ENCODE results near the gene CACNA1G.

The CACNA1G gene

DNA sequence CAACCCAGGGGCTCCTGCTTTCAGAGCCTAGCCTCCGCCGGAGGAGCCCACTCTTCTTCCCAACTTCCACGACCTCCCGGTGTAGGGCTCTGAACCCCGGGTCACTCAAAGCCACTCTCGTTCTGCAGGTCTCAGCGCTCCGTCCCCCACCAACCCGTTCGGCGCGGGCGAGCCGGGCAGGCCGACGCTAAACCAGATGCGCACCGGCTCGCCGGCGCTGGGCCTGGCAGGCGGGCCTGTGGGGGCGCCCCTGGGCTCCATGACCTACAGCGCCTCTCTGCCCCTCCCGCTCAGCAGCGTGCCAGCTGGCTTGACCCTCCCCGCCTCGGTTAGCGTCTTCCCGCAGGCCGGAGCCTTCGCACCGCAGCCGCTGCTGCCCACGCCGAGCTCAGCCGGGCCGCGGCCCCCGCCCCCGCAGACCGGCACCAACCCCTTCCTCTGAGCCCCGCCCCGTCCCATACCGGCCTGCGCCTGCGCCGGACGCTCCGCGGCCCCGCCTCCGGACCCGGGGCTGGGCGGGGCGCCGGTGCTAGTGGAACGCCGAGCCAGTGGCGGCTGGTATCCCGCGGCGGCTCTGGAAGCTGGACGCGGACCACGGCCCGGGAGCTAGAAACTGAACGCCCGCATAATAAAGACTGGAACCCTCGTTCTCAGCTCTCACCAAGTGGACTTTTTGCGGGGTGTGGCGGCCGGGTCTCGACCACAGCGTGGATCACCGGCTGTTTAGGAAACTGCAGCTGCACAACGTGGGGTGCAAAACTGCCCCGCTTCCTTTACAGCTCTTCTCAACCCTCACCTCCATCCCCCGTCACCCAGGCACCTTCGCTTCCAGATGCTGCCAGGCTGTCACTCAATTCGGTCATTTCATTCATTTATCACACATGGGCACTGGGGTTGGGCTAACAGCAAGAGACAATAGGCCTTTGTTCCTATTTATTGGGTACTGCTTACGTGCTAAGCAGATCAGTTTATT is 18.5 kb upstream of the CACNA1G start:
- no peaks in the 10 kb centered on the region for H3K36me3 ChIP-seq
- TF ChIP-seq, protein P1, sequence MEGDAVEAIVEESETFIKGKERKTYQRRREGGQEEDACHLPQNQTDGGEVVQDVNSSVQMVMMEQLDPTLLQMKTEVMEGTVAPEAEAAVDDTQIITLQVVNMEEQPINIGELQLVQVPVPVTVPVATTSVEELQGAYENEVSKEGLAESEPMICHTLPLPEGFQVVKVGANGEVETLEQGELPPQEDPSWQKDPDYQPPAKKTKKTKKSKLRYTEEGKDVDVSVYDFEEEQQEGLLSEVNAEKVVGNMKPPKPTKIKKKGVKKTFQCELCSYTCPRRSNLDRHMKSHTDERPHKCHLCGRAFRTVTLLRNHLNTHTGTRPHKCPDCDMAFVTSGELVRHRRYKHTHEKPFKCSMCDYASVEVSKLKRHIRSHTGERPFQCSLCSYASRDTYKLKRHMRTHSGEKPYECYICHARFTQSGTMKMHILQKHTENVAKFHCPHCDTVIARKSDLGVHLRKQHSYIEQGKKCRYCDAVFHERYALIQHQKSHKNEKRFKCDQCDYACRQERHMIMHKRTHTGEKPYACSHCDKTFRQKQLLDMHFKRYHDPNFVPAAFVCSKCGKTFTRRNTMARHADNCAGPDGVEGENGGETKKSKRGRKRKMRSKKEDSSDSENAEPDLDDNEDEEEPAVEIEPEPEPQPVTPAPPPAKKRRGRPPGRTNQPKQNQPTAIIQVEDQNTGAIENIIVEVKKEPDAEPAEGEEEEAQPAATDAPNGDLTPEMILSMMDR (IDR thresholded peaks at IDR 0.05; ENCODE audit: low read depth, low read length), result peak; percentile 48
- DNase-seq, result peak; percentile 93
- H3K4me3 ChIP-seq (ENCODE audit: low read depth, low read length), result peak overlapping the region; percentile 70
- H3K9me3 ChIP-seq (ENCODE audit: severe bottlenecking), result no peaks in the 10 kb centered on the region
- H3K27me3 ChIP-seq (ENCODE audit: insufficient read depth, low read depth, severe bottlenecking), result no peaks in the 10 kb centered on the region
- H3K27ac ChIP-seq, result peak overlapping the region; percentile 62

DNA sequence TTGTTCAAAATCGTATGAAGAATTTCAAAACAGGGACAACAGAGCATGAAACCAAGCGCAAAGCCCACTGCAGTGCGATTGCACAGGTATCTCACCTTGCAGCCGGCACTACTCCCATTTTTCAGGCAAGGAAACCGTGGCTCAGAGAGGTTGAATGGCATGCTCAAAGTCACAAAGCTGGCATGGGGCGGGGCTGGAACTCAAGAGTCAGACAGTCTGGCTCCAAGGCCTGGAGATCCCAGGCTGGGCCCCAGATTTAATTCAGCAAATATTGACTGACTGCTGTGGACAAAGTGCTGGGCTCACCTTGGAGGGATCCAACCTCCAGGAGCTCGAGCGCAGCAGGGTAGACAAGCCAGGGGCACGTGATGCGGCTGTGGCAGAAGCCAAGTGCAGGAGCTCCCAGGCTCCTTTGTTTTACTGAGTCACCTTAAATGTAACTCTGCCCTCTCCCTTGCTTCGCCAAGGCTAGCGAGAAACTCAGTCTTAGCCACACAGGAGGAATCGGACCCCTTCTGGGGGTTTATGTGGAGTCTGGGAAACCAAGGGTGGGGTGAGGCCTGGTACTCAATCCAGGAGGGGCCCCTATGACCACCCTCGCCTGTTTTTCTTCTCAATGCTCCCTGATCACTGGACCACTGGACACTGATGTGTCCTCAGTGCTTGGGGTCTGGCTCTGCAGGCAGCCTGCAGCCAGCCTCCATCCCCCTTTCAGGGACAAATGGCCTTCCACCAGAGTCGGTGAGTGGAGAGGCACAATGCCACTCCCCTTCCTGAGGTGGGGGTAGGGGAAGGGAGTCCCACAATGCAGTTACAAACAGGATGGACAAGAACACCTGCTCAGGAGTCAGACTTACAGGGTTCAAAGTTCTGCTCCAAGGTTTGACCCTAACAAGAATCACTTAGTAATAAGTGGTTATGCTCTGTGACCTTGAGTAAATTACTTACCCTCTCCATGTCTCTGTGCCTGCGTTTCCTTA is 17.4 kb upstream of the CACNA1G start:
- Histone ChIP-seq H3K4me3 (ENCODE audit: low read depth, low read length) (peak overlapping the region; percentile 70), H3K27ac (peak overlapping the region; percentile 62)
- peak; percentile 79 for DNase-seq

DNA sequence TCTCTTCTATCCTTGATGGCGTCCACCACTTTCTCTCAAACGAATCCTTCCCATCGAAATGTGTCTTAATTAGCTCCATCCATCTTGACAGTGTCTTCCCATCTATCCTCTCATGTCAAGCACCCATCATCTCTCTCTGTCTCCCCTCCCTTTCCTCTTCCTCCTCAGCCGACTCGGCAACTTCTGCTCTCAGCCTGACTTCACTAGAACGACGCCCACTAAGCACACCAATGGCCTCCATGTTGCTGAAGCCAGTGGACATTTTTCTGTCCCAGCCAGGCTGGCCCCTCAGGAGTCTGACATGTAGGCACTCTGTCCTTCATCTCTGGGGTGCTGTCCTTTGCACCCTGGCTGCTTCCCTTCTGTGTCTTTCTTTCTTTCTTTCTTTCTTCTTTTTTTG is 16.0 kb upstream of the CACNA1G start:
- Histone ChIP-seq H3K4me3 (ENCODE audit: low read depth, low read length) (no peak overlapping the region), H3K9me3 (ENCODE audit: severe bottlenecking) (no peaks in the 10 kb centered on the region), H3K36me3 (no peaks in the 10 kb centered on the region), H3K27ac (no peak overlapping the region), H3K27me3 (ENCODE audit: insufficient read depth, low read depth, severe bottlenecking) (no peaks in the 10 kb centered on the region)
- TF ChIP-seq, protein P1 (IDR thresholded peaks at IDR 0.05; ENCODE audit: low read depth, low read length), result no peak
- DNase-seq, result no peak

More for the DNA sequence above, 17.4 kb upstream of the CACNA1G start:
- H3K9me3 ChIP-seq (ENCODE audit: severe bottlenecking), result no peaks in the 10 kb centered on the region
- TF ChIP-seq, protein P1 (IDR thresholded peaks at IDR 0.05; ENCODE audit: low read depth, low read length), result no peak
- no peaks in the 10 kb centered on the region for H3K27me3 ChIP-seq (ENCODE audit: insufficient read depth, low read depth, severe bottlenecking)
- no peaks in the 10 kb centered on the region for H3K36me3 ChIP-seq

DNA sequence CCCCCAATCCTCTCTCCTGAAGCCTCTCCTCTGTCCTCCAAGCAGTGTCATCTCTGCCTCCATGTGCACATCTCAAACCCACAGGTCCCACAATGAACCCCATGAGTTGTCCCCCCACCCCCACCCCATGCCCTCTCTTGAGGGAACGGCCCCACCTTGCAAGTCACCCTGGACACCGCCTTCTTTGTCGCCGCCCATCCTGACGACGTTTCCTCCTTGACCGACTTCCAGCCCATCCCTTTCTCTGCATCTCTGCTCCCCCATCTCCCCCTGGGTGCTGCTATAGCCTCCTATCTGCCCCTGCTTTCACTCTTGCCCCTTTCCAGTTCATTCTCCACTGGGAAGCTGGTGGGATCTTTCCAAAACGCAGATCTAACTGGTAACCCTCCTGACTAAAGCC is 15.2 kb upstream of the CACNA1G start:
- TF ChIP-seq, protein P1 (IDR thresholded peaks at IDR 0.05; ENCODE audit: low read depth, low read length), result no peak
- Histone ChIP-seq H3K4me3 (ENCODE audit: low read depth, low read length) (no peak overlapping the region), H3K9me3 (ENCODE audit: severe bottlenecking) (no peaks in the 10 kb centered on the region), H3K36me3 (peaks cover 2% of the 10 kb centered on the region), H3K27ac (no peak overlapping the region), H3K27me3 (ENCODE audit: insufficient read depth, low read depth, severe bottlenecking) (no peaks in the 10 kb centered on the region)
- DNase-seq, result no peak

DNA sequence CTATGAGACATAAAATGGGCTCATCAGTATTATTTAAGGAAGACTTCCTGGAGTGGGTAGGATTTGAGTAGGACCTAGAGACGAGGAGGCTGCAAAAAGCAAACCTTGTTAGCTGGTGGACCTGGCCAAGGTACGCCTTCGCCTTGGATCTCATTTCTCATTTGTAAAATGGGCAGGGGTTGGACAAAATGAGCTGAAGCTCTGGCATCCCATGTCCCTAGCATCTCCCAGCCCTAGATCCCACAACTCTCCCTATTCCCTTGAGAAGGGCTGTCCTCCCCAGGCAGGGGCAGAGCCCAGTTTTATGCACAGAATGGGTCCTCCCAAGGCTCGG is 13.8 kb upstream of the CACNA1G start:
- DNase-seq, result no peak
- Histone ChIP-seq H3K4me3 (ENCODE audit: low read depth, low read length) (no peak overlapping the region), H3K27me3 (ENCODE audit: insufficient read depth, low read depth, severe bottlenecking) (no peaks in the 10 kb centered on the region), H3K27ac (no peak overlapping the region), H3K9me3 (ENCODE audit: severe bottlenecking) (no peaks in the 10 kb centered on the region), H3K36me3 (peaks cover 6% of the 10 kb centered on the region)
- TF ChIP-seq, protein P1 (IDR thresholded peaks at IDR 0.05; ENCODE audit: low read depth, low read length), result no peak
